ENCODE measurements around the gene NCK2. TPM values are rescaled to one million over a fixed set of nuclear protein-coding genes. Genes with fewer than 3 reads are reported as not detected.

NCK2 gene
- polyA plus RNA-seq, 3 donors, result 2.5 to 18.2 (median 7.6) TPM

- TF ChIP-seq CTCF (IDR thresholded peaks at IDR 0.05), result no peak
- H2AFZ ChIP-seq (ENCODE audit: insufficient read depth, low read depth, low read length, poor library complexity, severe bottlenecking), result no peak overlapping the region
- H4K20me1 ChIP-seq (ENCODE audit: insufficient read depth, low read length), result no peaks in the 10 kb centered on the region
- Mint-ChIP-seq H3K27ac (no peak overlapping the region), H3K36me3 (no peaks in the 10 kb centered on the region), H3K27me3 (ENCODE audit: low read depth in 3 of 3) (peaks cover 2 to 6% (median 5%) of the 10 kb centered on the region in 3 donors), H3K4me3 (no peak overlapping the region), H3K4me1 (peaks cover 10% of the 10 kb centered on the region), H3K9me3 (peaks cover 0 to 7% (median 2%) of the 10 kb centered on the region in 7 donors)
- no peak overlapping the region for H3K4me3 ChIP-seq (replicated peaks in 1 of 3; ENCODE audit: low read depth in 2 of 3, low read length in 3 of 3)
- no peaks in the 10 kb centered on the region for H3K9me3 ChIP-seq (replicated peaks in 1 of 2; ENCODE audit: control insufficient read depth in 1 of 2, insufficient read depth in 1 of 2, low read length in 2 of 2)
- no peak overlapping the region for H3K9ac ChIP-seq (ENCODE audit: insufficient read depth, low read length, poor library complexity, severe bottlenecking)
- no peak for DNase-seq
- 11% methylated on average over 3 of the region's 6 CpGs for WGBS (ENCODE audit: insufficient coverage)
- no peaks in the 10 kb centered on the region for H3K27me3 ChIP-seq (ENCODE audit: control insufficient read depth in 2 of 2, insufficient read depth in 2 of 2, low read length in 2 of 2)
- intact Hi-C loops (cut with micrococcal nuclease), result no loop called here
- H3K4me1 ChIP-seq (ENCODE audit: control insufficient read depth in 1 of 2, insufficient read depth in 2 of 2, low read length in 2 of 2), result peaks cover 0 to under 1% of the 10 kb centered on the region in 2 donors
- H3K79me2 ChIP-seq (ENCODE audit: insufficient read depth, low read length), result no peaks in the 10 kb centered on the region
- no peaks in the 10 kb centered on the region for H3K36me3 ChIP-seq (replicated peaks in 1 of 2; ENCODE audit: control insufficient read depth in 1 of 2, insufficient read depth in 2 of 2, low read length in 2 of 2)
- H3K27ac ChIP-seq (ENCODE audit: low read depth in 1 of 2, low read length in 2 of 2), result no peak overlapping the region
- no peak overlapping the region for H3K4me2 ChIP-seq (replicated peaks; ENCODE audit: extremely low read depth, low read length, poor library complexity, severe bottlenecking)
These were observed 6.0 kb upstream of the NCK2 start for GRCh38 chr2:105738658-105739241.

GRCh38 chr2:105739426-105739825, 5.3 kb upstream of the NCK2 start:
- Mint-ChIP-seq H3K36me3 (no peaks in the 10 kb centered on the region), H3K4me1 (peaks cover 16% of the 10 kb centered on the region), H3K27me3 (ENCODE audit: low read depth in 3 of 3) (peaks cover 2 to 6% (median 5%) of the 10 kb centered on the region in 3 donors), H3K9me3 (peaks cover 0 to 7% (median 2%) of the 10 kb centered on the region in 7 donors), H3K27ac (peak overlapping the region in 3 of 7 donors; percentile 11 to 51 (median 41)), H3K4me3 (no peak overlapping the region)
- DNase-seq, result no peak
- H3K4me1 ChIP-seq (ENCODE audit: control insufficient read depth in 1 of 2, insufficient read depth in 2 of 2, low read length in 2 of 2), result peaks cover 4 to 7% of the 10 kb centered on the region in 2 donors
- H3K27me3 ChIP-seq (ENCODE audit: control insufficient read depth in 2 of 2, insufficient read depth in 2 of 2, low read length in 2 of 2), result no peaks in the 10 kb centered on the region
- H3K9ac ChIP-seq (ENCODE audit: insufficient read depth, low read length, poor library complexity, severe bottlenecking), result no peak overlapping the region
- H2AFZ ChIP-seq (ENCODE audit: insufficient read depth, low read depth, low read length, poor library complexity, severe bottlenecking), result no peak overlapping the region
- H3K4me3 ChIP-seq (replicated peaks in 1 of 3; ENCODE audit: low read depth in 2 of 3, low read length in 3 of 3), result no peak overlapping the region
- no peak overlapping the region for H3K27ac ChIP-seq (ENCODE audit: low read depth in 1 of 2, low read length in 2 of 2)
- 100% methylated on average over 4 of the region's 8 CpGs for WGBS (ENCODE audit: insufficient coverage)
- no peaks in the 10 kb centered on the region for H3K9me3 ChIP-seq (replicated peaks in 1 of 2; ENCODE audit: control insufficient read depth in 1 of 2, insufficient read depth in 1 of 2, low read length in 2 of 2)
- H3K36me3 ChIP-seq (replicated peaks in 1 of 2; ENCODE audit: control insufficient read depth in 1 of 2, insufficient read depth in 2 of 2, low read length in 2 of 2), result no peaks in the 10 kb centered on the region
- no peak for TF ChIP-seq CTCF (IDR thresholded peaks at IDR 0.05)
- H3K79me2 ChIP-seq (ENCODE audit: insufficient read depth, low read length), result no peaks in the 10 kb centered on the region
- H4K20me1 ChIP-seq (ENCODE audit: insufficient read depth, low read length), result no peaks in the 10 kb centered on the region
- no peak overlapping the region for H3K4me2 ChIP-seq (replicated peaks; ENCODE audit: extremely low read depth, low read length, poor library complexity, severe bottlenecking)
- intact Hi-C loops (cut with micrococcal nuclease), result no loop called here

All from CD14-positive monocyte (primary cell).